Chondrocyte (in vitro differentiated cells): ENCODE measurements around the gene VWC2. TPM values are rescaled to one million over a fixed set of nuclear protein-coding genes. Genes with fewer than 3 reads are reported as not detected.

ENCODE experiments used
- DNase-seq: peaks from one replicate; pipeline ENCODE4 v3.0.0; 2021; ENCODE audit warnings: mixed read lengths, low spot score
- H3K27ac Mint-ChIP-seq: one replicate; pipeline ENCODE4 v1.8.0; 2021; ENCODE audit warnings: mild to moderate bottlenecking, moderate library complexity, mixed read lengths; ENCODE audit not compliant: unreplicated experiment
- H3K27me3 Mint-ChIP-seq: 2 replicates; pipeline ENCODE4 v1.8.0; 2021; ENCODE audit warnings: low read depth, mixed read lengths
- H3K36me3 Mint-ChIP-seq: 2 replicates; pipeline ENCODE4 v1.8.0; 2021; ENCODE audit warnings: low read depth, mixed read lengths
- H3K4me1 Mint-ChIP-seq: 2 replicates; pipeline ENCODE4 v1.8.0; 2021; ENCODE audit warnings: low read depth, mild to moderate bottlenecking, mixed read lengths
- H3K4me3 Mint-ChIP-seq: one replicate; pipeline ENCODE4 v1.8.0; 2021; ENCODE audit warnings: mild to moderate bottlenecking, moderate library complexity, mixed read lengths; ENCODE audit not compliant: unreplicated experiment
- H3K9me3 Mint-ChIP-seq: 2 replicates; pipeline ENCODE4 v1.8.0; 2021; ENCODE audit warnings: low read depth, mixed read lengths
- CTCF ChIP-seq: fragments of 200-600 bp; sonication (generic); IDR thresholded peaks from 2 replicates; pipeline ENCODE4 v1.5.0; 2021; ENCODE audit warnings: antibody characterized with exemption, mild to moderate bottlenecking, moderate library complexity
- total RNA-seq: library from RNA; stranded (reverse); gene quantifications from 3 replicates; pipeline ENCODE4 v1.2.1, GENCODE V29; 2021

VWC2 gene
- total RNA-seq, 1 donor from 2014 or later, result not detected

DNA sequence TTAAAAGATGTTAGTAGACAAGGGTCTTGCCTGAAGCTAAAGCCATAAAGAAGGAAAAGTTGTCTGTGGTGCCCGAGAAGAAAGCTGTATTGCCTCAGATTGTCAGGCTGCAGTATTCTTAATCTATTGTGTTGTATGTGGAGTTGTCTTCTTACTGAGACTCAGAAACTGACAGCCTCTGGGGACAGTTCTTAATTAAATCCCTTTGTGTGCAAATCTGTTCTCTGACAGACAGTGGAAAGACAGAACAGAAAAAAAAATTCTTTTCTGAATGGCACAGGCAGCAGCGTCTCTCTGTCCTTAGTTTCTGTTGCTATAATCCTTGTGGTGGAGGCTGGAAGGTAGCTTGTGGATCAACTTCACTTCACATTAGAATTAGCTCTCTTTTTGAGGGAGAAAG is 16.8 kb downstream of the VWC2 start:
- no peak for DNase-seq
- Mint-ChIP-seq H3K27me3 (peaks cover 25% of the 10 kb centered on the region), H3K36me3 (no peaks in the 10 kb centered on the region), H3K27ac (no peak overlapping the region), H3K4me1 (no peaks in the 10 kb centered on the region), H3K9me3 (peaks cover 7% of the 10 kb centered on the region), H3K4me3 (no peak overlapping the region)
- TF ChIP-seq CTCF, result no peak

- H3K36me3 Mint-ChIP-seq, result no peaks in the 10 kb centered on the region
- TF ChIP-seq CTCF, result peak; percentile 60
- DNase-seq, result no peak
- H3K27ac Mint-ChIP-seq, result no peak overlapping the region
- H3K9me3 Mint-ChIP-seq, result peaks cover 4% of the 10 kb centered on the region
- no peak overlapping the region for H3K4me3 Mint-ChIP-seq
- H3K4me1 Mint-ChIP-seq, result no peaks in the 10 kb centered on the region
- H3K27me3 Mint-ChIP-seq, result peaks cover 25% of the 10 kb centered on the region
Observed at GRCh38 chr7:49791088-49791741, 17.8 kb downstream of the VWC2 start.

DNA sequence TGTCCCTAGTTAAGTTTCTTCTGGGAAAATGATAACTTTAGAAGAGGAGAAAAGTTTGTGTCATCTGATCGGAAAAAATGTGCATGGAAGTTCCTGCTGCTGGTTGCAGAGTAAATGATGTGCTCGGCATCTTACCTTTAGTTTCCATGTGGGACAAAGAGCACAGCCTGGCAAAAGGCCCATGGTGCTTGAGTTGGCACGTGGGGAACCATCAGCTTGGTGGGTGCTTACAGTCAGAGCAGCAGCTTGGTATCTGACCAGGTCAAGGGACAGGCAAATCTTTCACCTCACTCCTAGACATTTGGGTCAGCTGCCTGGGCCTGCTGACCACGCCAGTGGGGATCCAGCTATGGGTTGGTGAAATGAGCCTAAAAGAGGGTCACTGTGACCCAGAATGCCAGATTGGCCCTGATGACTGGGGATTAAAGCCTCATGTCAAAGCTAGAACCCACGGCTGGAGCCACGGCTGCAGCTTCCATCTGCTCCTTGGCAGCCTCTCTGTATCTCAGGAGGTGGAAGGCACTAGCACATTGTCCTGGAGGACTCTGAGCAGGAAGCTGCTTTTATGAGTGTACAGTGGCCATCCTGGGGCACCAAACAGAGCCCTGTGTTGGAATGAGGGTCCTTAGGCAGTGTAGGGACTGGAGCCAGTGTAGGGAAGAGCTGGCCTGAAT is 24.7 kb downstream of the VWC2 start:
- no peaks in the 10 kb centered on the region for H3K36me3 Mint-ChIP-seq
- no peak overlapping the region for H3K4me3 Mint-ChIP-seq
- H3K27ac Mint-ChIP-seq, result no peak overlapping the region
- peaks cover 2% of the 10 kb centered on the region for H3K27me3 Mint-ChIP-seq
- H3K4me1 Mint-ChIP-seq, result no peaks in the 10 kb centered on the region
- H3K9me3 Mint-ChIP-seq, result no peaks in the 10 kb centered on the region
- TF ChIP-seq CTCF, result no peak
- no peak for DNase-seq

- Mint-ChIP-seq H3K27me3 (no peaks in the 10 kb centered on the region), H3K36me3 (no peaks in the 10 kb centered on the region), H3K4me1 (no peaks in the 10 kb centered on the region), H3K27ac (no peak overlapping the region), H3K9me3 (no peaks in the 10 kb centered on the region), H3K4me3 (no peak overlapping the region)
- no peak for TF ChIP-seq CTCF
- no peak for DNase-seq
Observed at GRCh38 chr7:49800031-49800430, 26.6 kb downstream of the VWC2 start.

DNA sequence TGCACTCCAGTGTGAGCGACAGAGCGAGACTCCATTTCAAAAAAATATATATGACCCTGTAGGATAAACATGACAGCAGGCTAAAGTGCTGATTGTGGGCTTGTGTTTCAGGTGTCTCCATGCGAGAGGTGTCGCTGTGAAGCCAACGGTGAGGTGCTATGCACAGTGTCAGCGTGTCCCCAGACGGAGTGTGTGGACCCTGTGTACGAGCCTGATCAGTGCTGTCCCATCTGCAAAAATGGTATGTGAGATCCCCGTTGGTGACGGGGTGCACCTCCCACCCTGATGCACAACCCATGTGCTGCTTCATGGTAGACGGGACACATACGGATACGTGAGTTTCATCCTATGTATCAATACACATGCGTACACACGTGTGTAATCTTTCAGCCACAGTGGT is 29.2 kb downstream of the VWC2 start:
- no peaks in the 10 kb centered on the region for H3K36me3 Mint-ChIP-seq
- H3K27me3 Mint-ChIP-seq, result no peaks in the 10 kb centered on the region
- no peaks in the 10 kb centered on the region for H3K9me3 Mint-ChIP-seq
- no peak for TF ChIP-seq CTCF
- DNase-seq, result no peak
- H3K27ac Mint-ChIP-seq, result no peak overlapping the region
- H3K4me3 Mint-ChIP-seq, result no peak overlapping the region
- H3K4me1 Mint-ChIP-seq, result no peaks in the 10 kb centered on the region
